ENCODE results near the gene SYN1.

The SYN1 gene

DNA sequence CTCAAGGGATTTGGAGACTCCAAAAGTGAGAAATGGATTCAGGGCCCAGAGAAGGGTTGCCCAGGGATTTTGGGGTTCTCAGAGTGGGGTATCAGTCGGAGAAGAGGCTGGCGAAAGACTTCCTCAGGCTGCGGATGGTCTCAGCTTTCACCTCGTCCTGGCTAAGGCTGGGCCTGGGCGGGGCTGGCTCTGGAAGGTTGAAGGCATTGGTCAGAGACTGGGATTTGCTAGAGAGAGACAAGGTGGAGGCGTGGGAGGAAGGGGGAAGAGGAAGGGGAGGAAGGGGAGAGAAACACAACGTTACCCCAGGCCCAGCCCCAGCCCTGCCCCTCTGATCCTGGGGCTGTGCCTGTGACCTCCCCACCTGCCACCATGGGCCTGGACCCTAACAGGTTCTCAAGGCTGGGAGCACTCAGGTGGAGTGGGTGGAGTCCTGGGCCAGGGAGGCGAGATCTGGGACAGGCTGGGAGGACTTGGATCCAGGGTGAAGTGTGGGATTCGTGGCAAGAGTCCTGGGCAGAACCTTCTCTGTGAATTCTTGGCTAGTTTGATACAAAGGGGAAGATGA is 46.8 kb downstream of the SYN1 start:
- no peak for DNase-seq

DNA sequence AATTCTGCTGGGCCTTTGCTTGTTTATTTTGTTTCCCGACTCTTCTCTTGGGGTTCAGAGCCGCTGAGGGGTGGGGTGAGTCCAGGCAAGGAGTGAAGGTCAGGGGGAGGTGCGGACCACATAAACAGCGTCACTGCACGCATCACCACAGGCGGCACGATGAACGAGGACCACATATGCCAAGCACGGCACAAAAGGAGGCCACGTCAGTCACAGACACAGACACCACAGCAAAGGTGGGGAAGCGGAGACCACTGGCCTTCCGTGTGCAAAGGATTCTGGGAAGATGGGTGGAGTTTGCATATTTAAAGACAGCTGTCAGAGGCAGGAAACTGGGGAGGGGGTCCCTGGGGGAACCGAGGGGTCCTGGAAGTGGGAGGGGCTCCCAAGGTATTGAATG is 47.8 kb downstream of the SYN1 start:
- DNase-seq, result no peak

DNA sequence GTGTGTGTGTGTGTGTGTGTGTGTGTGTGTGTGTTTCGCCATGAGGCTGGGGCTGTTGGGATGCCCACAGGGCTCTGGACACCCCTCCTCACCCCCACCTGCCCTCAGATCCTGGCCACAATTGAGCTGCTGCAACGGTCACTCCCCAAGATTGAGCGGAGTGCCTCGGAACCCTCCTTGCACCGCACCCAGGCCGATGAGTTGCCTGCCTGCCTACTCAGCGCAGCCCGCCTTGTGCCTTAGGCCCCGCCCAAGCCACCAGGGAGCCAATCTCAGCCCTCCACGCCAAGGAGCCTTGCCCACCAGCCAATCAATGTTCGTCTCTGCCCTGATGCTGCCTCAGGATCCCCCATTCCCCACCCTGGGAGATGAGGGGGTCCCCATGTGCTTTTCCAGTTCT is 48.4 kb downstream of the SYN1 start:
- DNase-seq, result no peak

DNA sequence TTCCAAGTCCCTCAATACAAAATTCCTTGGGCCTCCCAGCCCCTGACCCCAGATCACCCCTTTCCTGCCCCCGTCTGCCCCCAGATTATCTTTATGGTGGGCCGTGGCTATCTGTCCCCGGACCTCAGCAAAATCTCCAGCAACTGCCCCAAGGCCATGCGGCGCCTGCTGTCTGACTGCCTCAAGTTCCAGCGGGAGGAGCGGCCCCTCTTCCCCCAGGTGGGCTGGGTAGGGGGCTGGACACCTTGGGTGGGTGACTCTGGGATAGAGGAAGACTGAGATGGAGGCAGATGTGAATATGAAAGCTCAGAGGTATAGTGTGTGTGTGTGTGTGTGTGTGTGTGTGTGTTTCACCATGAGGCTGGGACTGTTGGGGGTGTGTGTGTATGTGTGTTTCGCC is 48.9 kb downstream of the SYN1 start:
- no peak for DNase-seq

DNA sequence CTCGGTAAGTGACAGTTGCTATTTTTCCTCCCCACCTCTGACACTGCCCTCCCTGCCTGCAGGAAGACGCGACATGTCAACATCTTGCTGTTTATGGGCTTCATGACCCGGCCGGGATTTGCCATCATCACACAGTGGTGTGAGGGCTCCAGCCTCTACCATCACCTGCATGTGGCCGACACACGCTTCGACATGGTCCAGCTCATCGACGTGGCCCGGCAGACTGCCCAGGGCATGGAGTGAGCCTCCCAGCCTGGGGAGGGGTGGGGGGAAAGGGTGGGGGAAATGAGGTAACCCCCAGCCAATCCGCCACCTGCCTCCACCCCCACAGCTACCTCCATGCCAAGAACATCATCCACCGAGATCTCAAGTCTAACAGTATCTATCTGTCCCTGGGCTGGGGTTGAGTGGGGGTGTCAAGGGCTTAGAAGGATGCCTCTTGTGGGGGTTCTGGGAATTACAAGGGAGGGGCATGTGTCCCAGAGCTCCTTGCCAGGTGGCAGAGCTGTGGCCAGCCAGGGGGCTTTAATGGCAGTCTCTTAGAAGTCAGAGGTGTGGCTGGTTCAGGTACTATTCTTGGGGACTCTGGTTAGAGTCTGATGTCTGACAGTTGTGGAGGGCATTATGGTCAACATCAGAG is 50.9 kb downstream of the SYN1 start:
- DNase-seq, result no peak

DNA sequence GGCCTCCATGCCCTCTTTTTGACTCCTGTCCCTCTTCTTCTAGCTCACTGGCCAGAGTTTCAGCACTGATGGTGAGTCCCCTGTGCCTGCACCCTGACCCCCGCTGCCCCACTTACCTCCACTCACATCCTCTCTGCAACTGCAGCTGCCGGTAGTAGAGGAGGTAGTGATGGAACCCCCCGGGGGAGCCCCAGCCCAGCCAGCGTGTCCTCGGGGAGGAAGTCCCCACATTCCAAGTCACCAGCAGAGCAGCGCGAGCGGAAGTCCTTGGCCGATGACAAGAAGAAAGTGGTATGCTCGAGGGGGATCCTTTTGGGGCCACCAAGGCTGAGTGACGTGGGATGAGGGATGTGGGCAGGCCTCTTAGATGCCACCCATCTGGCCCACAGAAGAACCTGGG is 52.8 kb downstream of the SYN1 start:
- no peak for DNase-seq

DNA sequence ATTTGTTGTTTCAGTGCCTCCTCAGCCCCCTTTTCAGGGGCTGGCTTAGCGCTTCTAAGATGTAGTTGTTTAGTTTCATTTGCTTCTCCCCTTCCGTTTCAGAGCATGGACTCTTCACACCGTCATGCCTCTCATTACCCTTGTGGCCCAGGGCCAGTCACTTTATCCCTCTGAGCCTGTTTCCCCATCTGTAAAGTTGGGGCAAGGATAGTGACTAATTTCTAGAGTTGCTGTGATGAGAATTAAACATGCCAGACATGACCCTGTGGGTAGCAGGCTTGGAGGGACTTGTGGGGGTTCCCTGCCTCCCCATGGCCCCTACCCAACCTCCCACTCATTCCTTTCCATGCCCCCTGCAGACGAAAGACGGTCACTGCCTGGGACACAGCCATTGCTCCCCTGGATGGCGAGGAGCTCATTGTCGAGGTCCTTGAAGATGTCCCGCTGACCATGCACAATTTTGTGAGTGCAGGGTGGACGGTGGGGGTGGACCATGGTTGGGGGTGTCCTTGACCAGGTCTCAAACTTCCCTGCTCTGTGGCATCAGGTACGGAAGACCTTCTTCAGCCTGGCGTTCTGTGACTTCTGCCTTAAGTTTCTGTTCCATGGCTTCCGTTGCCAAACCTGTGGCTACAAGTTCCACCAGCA is 55.1 kb downstream of the SYN1 start:
- no peak for DNase-seq

DNA sequence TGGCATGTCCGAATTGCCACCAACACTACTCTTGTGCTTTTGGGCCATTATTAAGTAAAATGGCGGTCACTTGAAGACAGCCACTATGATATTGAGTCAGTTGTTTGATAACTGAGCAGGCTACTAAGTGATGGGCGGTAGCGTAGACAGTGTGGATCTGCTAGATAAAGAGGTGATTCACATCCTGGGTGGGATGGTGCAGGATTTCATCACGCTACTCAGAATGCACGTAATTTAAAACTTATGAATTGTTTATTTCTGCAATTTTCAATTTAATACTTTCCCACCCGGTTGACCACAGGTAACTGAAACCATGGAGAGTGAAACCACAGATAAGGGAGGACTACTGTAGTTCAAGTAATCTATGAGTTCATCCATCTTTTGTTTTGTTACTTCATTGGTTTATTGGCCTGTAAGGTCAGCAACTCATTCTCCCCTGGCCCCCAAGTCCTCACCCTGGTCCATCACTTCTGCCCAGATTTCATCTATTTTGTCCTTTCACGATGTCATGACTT is 55.8 kb downstream of the SYN1 start:
- DNase-seq, result no peak

DNA sequence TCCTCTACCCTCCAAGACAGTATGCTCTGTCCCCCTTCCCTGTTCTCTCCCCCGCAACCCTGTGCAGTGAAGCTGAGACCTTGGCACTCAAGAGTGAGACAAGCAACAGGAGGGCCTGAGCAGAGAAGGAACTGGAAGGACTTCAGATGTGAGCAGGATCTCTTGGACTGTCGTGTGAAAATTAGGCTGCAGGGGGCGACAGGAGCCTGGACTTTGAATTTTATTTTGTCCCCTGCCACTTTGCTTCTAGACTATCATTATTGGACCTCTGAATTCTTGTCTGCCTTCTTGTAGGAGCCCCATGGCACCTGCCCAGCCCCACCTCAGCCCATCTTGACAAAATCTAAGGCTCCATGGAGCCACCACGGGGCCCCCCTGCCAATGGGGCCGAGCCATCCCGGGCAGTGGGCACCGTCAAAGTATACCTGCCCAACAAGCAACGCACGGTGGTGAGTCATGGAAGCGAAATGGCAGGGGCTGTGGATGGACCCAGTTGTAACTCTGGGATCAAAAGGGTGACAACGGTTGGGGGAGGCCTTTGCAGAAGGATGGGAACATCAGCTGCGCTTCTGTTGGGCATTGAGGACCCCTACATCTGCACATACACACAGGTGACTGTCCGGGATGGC is 56.9 kb downstream of the SYN1 start:
- DNase-seq, result no peak

DNA sequence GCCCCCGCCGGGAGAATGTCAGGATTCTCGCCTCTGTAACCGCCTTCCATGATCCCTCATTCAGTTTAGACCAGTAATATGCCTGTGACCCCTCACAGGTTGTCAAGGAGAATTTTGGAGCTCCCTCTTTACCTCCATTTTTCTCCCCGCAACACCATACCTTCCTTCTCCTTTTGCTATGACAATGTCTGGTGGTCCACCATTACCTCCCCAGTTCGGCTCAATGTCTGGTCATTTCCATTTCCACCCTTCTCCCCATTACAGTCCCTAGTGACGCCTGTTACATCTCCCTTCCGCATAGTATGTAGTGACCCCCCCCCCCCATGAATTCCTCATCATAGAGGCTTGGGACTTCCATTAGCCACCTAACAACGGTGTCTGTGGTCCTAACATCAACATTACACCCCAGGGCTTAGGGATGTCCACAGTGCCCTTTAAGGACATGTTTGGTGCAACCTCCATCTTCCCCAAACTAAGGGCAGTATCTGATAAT is 58.0 kb downstream of the SYN1 start:
- no peak for DNase-seq

DNA sequence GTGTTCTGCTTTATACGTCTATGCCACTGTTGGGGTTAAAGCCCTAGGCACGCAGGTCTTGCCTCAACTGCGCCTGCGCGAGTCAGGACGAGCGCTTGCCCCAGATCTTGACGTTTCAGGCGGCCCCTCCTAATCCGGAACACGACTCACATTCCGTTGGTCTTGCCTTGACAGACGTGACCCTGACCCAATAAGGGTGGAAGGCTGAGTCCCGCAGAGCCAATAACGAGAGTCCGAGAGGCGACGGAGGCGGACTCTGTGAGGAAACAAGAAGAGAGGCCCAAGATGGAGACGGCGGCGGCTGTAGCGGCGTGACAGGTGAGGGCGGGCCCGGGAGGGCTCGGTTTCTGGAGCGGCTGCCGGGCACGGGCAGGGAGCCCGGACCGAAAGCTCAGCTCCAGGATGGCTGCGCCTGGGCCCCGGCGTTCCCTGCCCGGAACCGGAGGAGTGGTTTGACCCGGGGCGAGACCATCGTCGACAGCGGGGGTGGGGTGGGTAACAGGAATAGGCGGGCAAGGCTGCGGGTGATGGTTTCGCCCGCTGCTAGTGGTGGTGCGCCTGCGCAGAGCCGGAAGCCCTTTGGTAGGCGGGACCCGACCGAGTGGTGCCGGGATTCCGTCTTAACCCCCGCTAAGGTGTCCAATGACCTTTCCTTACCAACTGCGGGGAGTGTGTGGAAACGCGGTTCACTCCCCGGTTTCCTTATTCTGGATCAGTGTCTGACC is 58.6 kb downstream of the SYN1 start, which contains the start of gene ARAF:
Gene ARAF (plus strand): TSS at position 272 of the 725 bp plus-strand sequence. CDS start 1,763 bp downstream, outside the sequence.
- DNase-seq, result peak; percentile 99

DNA sequence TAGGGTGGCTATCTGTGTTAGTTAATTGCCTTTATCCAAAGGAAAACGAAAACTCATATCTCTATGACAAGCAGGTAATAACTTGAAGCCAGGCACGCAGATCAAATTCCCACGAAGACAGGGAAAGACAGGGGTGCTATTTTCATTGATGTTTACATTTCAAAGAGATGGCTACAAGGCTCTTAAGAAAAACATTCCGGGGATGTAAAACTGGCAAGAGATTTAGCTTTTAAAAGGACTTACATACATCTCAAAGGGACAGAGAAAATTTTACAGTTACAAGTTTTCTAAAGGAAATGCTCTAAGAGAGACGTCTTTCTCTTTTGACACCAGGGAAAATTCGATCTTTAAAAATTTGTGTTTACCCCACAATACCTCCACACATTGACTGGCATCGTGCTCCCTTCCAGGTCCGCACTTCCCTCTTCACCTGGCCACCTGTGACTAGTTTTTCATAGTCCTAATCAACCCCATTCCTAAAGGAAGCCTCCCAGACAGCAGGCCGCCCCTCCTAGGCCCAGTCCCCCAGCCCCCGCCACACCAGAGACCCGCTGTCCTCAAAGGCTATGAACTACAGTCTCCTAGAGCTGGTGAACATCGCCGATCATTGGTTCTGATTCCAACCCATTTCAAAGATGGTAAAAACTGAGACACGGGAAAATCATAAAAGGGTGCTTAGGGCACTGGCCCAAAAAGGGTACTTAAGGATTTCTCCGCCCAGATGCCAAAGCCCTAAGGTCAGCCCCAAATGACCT is 59.3 kb downstream of the SYN1 start:
- DNase-seq, result no peak

DNA sequence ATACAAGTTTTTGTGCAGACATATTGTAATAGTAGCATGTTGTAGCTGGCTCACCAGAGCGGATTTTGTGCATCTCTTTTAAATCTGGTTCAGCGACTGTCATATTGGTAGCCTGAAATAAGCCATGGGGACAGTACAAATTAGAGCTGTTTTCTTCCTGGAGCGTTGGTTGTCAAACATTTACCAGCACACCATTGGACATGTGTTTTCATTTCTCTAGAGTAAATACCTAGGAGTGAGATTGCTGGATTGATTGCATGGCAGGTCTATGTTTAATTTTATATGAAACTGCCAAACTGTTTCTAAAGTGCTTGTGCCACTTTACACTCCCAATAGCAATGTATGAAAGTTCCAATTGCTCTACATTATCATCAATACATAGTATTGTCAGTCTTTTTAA is 61.2 kb downstream of the SYN1 start:
- no peak for DNase-seq

DNA sequence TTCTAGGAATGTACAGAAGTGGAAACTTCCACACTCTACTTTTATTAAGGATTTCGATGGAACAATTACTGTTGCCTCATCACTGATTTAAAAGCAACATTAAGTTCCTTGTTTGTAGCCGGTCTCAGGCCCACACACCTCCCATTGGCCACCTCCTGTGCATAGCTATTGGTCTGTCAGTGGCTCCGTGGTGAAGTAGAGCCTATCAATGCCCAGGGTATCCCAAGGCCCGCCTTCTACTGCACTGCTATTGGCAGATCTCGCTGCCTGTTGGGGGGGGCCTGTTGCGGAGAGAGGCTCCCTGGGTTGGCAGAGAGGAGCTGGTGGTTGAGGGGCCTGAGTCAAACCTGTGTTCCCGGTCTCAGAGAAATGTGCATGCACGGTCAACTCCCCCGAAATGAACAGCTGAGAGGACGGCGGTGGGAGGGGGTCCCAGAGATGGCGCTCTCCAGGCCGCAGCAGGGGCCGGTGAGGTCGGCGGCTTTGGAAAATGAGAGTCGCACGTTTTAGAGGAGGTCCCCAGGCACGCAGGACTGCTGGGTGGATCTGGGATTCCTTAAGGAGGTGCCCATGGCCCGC is 63.5 kb downstream of the SYN1 start:
- DNase-seq, result peak; percentile 93

DNA sequence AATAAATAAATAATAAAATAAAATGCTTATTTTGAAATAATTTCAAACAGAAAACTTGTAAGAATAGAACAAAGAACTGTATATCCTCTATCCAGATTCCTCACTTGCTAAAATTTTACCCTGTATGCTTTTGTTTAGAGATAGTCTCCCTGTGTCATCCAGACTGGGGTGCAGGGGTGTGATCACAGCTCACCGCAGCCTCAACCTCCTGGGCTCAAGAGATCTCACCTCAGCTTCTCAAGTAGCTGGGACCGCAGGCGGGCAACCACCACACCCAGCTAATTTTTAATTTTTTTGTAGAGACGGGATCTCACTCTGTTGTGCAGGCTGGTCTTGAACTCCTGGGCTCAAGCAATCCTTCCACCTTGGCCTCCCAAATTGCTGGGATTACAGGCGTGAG is 76.2 kb downstream of the SYN1 start:
- no peak for DNase-seq

DNA sequence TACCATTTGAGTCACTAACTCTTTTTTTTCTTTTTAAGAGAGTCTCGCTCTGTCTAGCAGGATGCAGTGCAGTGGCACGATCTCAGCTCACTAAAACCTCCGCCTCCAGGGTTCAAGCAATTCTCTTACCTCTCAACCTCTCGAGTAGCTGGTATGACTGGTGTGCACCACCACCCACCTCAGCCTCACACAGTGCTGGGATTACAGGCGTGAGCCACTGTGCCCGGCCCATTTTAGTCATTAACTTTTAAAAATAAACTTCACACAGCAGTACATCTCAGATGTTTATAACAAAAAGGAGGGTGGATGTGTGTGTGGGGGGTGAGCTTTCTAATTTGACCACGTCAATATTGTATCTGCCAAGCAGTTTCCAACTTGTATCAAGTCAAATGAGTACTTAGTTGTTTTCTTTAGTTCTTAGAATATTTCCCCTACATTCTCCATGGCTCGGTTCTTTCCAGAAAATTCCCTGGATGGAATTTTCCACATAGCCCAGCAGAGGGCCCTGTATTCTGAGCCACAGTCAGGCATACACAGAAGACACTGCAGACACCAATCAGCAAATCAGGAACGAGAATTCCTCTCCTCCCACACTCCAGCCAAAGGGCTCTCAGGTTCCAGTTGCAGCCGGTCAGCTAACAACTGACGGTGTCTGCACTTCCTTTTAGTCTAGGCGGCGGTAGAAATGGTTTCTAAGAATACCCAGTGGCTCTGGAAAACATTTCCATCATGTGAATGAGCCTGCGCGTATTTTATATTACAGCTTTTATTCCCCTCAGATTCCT is 78.7 kb downstream of the SYN1 start:
- DNase-seq, result peak; percentile 89

DNA sequence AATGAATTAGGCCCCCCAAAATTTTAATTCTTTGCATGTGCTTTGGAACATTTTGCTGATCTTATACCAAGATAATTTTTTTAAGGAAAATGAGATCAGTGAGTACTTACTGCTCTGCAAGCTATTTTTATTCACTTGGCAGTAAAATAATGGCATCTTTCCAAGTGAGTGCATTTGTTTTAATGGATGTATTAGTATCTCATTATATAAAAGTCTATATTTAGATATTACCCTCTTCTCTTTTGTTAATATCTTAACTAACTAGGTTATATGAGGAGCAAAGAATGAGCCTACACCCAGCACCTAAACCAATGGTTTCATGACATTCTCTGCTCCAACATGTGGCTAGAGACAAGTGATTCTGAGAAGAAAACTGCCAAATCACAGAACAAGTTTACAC is 79.8 kb downstream of the SYN1 start:
- DNase-seq, result no peak

DNA sequence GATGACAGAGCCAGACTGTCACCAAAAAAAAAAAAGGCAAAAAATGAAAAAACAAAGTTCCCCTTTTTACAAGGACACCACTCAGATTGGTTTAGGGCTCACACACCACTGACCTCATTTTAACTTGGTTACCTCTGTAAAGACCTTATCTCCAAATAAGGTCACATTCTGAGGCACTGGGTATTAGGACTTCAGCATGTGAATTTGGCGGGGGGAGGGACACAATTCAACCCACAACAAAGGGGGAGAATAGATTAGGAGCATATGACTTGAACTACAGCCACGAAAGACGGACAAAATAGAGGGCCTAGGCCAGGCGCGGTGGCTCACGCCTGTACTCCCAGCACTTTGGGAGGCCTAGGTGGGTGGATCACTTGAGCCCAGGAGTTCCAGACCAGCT is 89.6 kb downstream of the SYN1 start:
- no peak for DNase-seq

DNA sequence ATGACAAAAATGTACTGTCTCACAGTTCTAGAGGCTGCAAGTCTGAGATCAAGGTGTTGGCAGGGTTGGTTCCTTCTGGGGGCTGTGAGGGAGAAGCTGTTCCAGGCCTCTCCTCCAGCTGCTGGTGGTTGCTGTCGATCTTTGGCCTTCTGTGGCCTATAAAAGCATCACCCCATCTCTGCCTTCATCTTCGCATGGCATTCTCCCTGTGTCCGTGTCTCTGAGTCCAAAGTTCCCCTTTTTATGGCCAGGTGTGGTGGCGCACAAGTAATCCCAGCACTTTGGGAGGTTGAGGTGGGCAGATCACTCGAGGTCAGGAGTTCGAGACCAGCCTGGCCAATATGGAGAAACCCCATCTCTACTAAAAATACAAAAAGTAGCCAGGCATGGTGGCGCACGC is 90.1 kb downstream of the SYN1 start:
- no peak for DNase-seq

DNA sequence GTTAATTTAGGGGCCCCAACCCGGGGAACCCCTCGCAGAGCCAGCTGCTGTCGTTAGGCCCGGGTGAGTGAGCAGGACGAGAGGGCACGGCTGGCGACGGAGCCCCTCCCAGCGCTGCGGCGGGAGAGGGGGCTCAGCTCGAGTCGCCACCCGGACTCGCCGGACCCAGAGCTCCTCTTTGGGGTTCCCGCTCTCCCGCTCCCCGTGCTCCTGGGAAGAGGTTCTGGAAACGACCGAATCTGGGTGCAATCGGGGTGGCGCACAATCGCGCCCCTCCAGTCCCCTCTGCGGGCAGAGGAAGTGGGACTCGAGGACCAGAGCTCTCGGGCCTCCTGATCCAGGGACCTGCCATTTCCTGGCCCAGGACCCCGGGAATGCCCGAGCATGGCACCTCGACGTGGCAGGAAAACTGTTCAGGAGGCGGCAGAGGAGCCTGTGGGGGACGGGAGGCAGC is 95.9 kb downstream of the SYN1 start:
- no peak for DNase-seq

DNA sequence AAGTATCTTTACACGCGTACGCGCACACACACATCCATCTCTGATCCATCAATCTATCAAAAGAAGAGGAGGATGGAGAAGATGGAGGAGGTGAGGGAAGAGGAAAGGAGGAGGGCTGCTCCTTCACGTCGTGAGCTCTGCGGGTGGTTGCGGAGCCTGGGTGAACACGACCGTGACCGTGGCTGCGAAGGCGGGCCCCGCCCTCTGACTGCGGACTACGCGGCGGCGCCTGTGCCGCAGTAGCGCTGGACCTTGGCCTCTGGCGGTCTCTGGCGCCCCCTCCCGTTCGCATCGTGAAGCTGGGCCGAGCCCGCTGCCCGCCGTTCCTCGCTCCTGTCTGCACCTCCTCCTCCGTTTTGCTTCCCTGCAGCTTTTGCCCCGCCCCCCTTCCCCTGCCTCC is 96.4 kb downstream of the SYN1 start:
- DNase-seq, result peak; percentile 69

Data from fibroblast of skin of abdomen (primary cell).